HG03135 (cell line): ENCODE measurements around the gene PCNX1.

ENCODE experiments used
- ATAC-seq: cut with Tn5 transposase; IDR thresholded peaks from one replicate; pipeline ENCODE4 v1.9.1; 2021; ENCODE audit warnings: mild to moderate bottlenecking, moderate library complexity; ENCODE audit not compliant: unreplicated experiment

The PCNX1 gene

GRCh38 chr14:70887737-70888499, 19.3 kb upstream of the PCNX1 start:
- ATAC-seq, result no peak

GRCh38 chr14:70888681-70889175, 18.5 kb upstream of the PCNX1 start:
- no peak for ATAC-seq

GRCh38 chr14:70889555-70889954, 17.7 kb upstream of the PCNX1 start:
- ATAC-seq, result no peak

- ATAC-seq, result no peak
These were observed 16.2 kb upstream of the PCNX1 start for GRCh38 chr14:70890826-70891659.

GRCh38 chr14:70891737-70892136, 15.5 kb upstream of the PCNX1 start:
- ATAC-seq, result no peak

GRCh38 chr14:70893062-70893845, 14.0 kb upstream of the PCNX1 start:
- ATAC-seq, result no peak

GRCh38 chr14:70893858-70894291, 13.4 kb upstream of the PCNX1 start:
- no peak for ATAC-seq

GRCh38 chr14:70894868-70895267, 12.4 kb upstream of the PCNX1 start:
- ATAC-seq, result no peak

GRCh38 chr14:70896317-70896716, 10.9 kb upstream of the PCNX1 start:
- ATAC-seq, result no peak

GRCh38 chr14:70896981-70897380, 10.3 kb upstream of the PCNX1 start:
- no peak for ATAC-seq

GRCh38 chr14:70897464-70897863, 9.8 kb upstream of the PCNX1 start:
- ATAC-seq, result no peak

GRCh38 chr14:70898111-70898745, 9.0 kb upstream of the PCNX1 start:
- no peak for ATAC-seq

- no peak for ATAC-seq
These were observed 6.0 kb upstream of the PCNX1 start for GRCh38 chr14:70901269-70901668.

- ATAC-seq, result no peak
These were observed 5.1 kb upstream of the PCNX1 start for GRCh38 chr14:70902184-70902583.

GRCh38 chr14:70904373-70904772, 2.9 kb upstream of the PCNX1 start:
- no peak for ATAC-seq

- ATAC-seq, result no peak
These were observed 2.0 kb upstream of the PCNX1 start for GRCh38 chr14:70905301-70905700.

GRCh38 chr14:70906793-70907175, 475 bp upstream of the PCNX1 start:
- ATAC-seq, result no peak

GRCh38 chr14:70907996-70908934, 1.0 kb downstream of the PCNX1 start:
- ATAC-seq, result peak; percentile 30

GRCh38 chr14:70908935-70909641, 1.8 kb downstream of the PCNX1 start:
- no peak for ATAC-seq
